Neural cell (in vitro differentiated cells): ENCODE data around the gene USP13. TPM values are rescaled to one million over a fixed set of nuclear protein-coding genes. Genes with fewer than 3 reads are reported as not detected.

ENCODE experiments used
- H2AFZ ChIP-seq: fragments of 200-600, 300-800 bp; sonication (generic), shearing (Covaris generic); 2 replicates; pipeline ENCODE4 v1.6.0; 2014; ENCODE audit warnings: low read depth, mild to moderate bottlenecking, antibody characterized with exemption, low read length, moderate library complexity
- H3F3A ChIP-seq: fragments of 200-600 bp; shearing (Covaris generic); 2 replicates; pipeline ENCODE4 v1.6.1; 2016; ENCODE audit warnings: mild to moderate bottlenecking, moderate library complexity, mixed read lengths, antibody characterized with exemption, low read length; ENCODE audit not compliant: insufficient read depth, poor library complexity, severe bottlenecking
- H3K27ac ChIP-seq: fragments of 200-600, 300-800 bp; sonication (generic), shearing (Covaris generic); 2 replicates; pipeline ENCODE4 v1.5.1; 2014; ENCODE audit warnings: mild to moderate bottlenecking, low read length, moderate library complexity
- H3K27me3 ChIP-seq: fragments of 300-800, 200-600 bp; sonication (generic), shearing (Covaris generic); 2 replicates; pipeline ENCODE4 v1.6.0; 2014; ENCODE audit warnings: mild to moderate bottlenecking, low read depth, low read length, moderate library complexity; ENCODE audit not compliant: insufficient read depth
- H3K36me3 ChIP-seq: fragments of 300-800, 200-600 bp; sonication (generic), shearing (Covaris generic); 2 replicates; pipeline ENCODE4 v1.5.1; 2014; ENCODE audit warnings: mild to moderate bottlenecking, antibody characterized with exemption, low read length, moderate library complexity; ENCODE audit not compliant: insufficient read depth
- H3K4me2 ChIP-seq: fragments of 300-800, 200-600 bp; sonication (generic), shearing (Covaris generic); 2 replicates; pipeline ENCODE4 v1.6.0; 2014; ENCODE audit warnings: mild to moderate bottlenecking, low read length
- H3K4me3 ChIP-seq: fragments of 300-800, 200-600 bp; sonication (generic), shearing (Covaris generic); 2 replicates; pipeline ENCODE4 v1.5.1; 2014; ENCODE audit warnings: mild to moderate bottlenecking, low read length, moderate library complexity
- H3K79me2 ChIP-seq: fragments of 200-600 bp; shearing (Covaris generic); replicated peaks from 2 replicates; pipeline ENCODE4 v1.6.0; 2014; ENCODE audit warnings: mild to moderate bottlenecking, low read length, moderate library complexity; ENCODE audit not compliant: insufficient read depth
- H3K9ac ChIP-seq: fragments of 300-800, 200-600 bp; sonication (generic), shearing (Covaris generic); 2 replicates; pipeline ENCODE4 v1.6.1; 2016; ENCODE audit warnings: mild to moderate bottlenecking, low read length, mixed read lengths
- H3K9me2 ChIP-seq: fragments of 200-600 bp; shearing (Covaris generic); 2 replicates; pipeline ENCODE4 v1.6.1; 2016; ENCODE audit warnings: mild to moderate bottlenecking, low read length, mixed read lengths; ENCODE audit not compliant: insufficient read depth
- H3K9me3 ChIP-seq: fragments of 200-600, 300-800 bp; sonication (generic), shearing (Covaris generic); 2 replicates; pipeline ENCODE4 v1.6.1; 2016; ENCODE audit warnings: mild to moderate bottlenecking, mixed run types, low read length, moderate library complexity, mixed read lengths
- H4K20me1 ChIP-seq: fragments of 200-600 bp; shearing (Covaris generic); 2 replicates; pipeline ENCODE4 v1.6.1; 2016; ENCODE audit warnings: mild to moderate bottlenecking, mixed run types; ENCODE audit not compliant: insufficient read depth
- CTCF ChIP-seq: fragments of 450-650 bp; IDR thresholded peaks from 2 replicates; pipeline ENCODE4 v1.5.1; 2014; ENCODE audit warnings: antibody characterized with exemption, mild to moderate bottlenecking, moderate library complexity; ENCODE audit not compliant: poor library complexity, severe bottlenecking
- EP300 ChIP-seq: fragments of 450-650 bp; conservative IDR thresholded peaks from 2 replicates; pipeline ENCODE4 v1.6.1; 2014; ENCODE audit warnings: antibody characterized with exemption, mild to moderate bottlenecking, moderate library complexity; ENCODE audit not compliant: poor library complexity, severe bottlenecking
- EZH2 ChIP-seq: fragments of 200-600, 300-800 bp; shearing (Covaris generic), sonication (generic); IDR thresholded peaks from 2 replicates; pipeline ENCODE4 v1.6.1; 2014; ENCODE audit warnings: antibody characterized with exemption, low read length, borderline replicate concordance, mild to moderate bottlenecking; ENCODE audit not compliant: insufficient read depth, poor library complexity, severe bottlenecking
- MXI1 ChIP-seq: fragments of 450-650 bp; conservative IDR thresholded peaks from 2 replicates; pipeline ENCODE4 v1.6.1; 2014; ENCODE audit warnings: antibody characterized with exemption, mild to moderate bottlenecking; ENCODE audit not compliant: poor library complexity, severe bottlenecking
- POLR2AphosphoS5 ChIP-seq: IDR thresholded peaks from 2 replicates; pipeline ENCODE4 v1.6.1; 2012
- RAD21 ChIP-seq: fragments of 450-650 bp; conservative IDR thresholded peaks from 2 replicates; pipeline ENCODE4 v1.6.1; 2014; ENCODE audit warnings: antibody characterized with exemption, mild to moderate bottlenecking, moderate library complexity
- REST ChIP-seq: IDR thresholded peaks from 2 replicates; pipeline ENCODE4 v1.6.1; 2012; ENCODE audit warnings: borderline replicate concordance
- SMC3 ChIP-seq: fragments of 450-650 bp; conservative IDR thresholded peaks from 2 replicates; pipeline ENCODE4 v1.6.1; 2014; ENCODE audit warnings: antibody characterized with exemption, mild to moderate bottlenecking, moderate library complexity; ENCODE audit not compliant: poor library complexity
- TAF1 ChIP-seq: IDR thresholded peaks from 2 replicates; pipeline ENCODE4 v1.6.1; 2012; ENCODE audit warnings: low read depth
- polyA plus RNA-seq: library from polyadenylated mRNA; depleted of rRNA; stranded (reverse); fragments of >200 nt; gene quantifications from 2 replicates; pipeline ENCODE4 v1.2.3, GENCODE V29; 2014

USP13 gene
- polyA plus RNA-seq, 1 donor from 2014 or later: 3.8 TPM

DNA sequence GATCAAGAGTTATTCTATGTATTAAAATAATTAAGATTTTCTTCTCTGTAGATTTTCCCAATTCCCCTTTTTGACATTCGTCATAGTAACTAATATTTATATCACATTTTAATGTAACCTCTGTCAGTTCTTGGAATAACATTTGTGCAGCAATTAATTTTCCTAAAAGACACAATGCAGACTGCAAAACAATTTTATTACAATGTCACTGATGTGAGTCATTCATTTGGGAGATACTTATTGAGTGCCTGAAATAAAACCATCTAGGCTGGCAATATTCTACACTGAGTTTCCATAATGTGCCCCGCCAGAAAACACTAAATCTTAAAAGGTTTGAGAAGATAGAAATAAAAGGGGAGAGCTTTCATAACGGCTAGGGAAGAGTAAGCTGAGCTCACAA lies 6.7 kb upstream of the USP13 start:
- Histone ChIP-seq H2AFZ (no peak overlapping the region), H3K9me3 (no peaks in the 10 kb centered on the region), H3K27me3 (no peaks in the 10 kb centered on the region), H4K20me1 (no peaks in the 10 kb centered on the region), H3K27ac (no peak overlapping the region), H3K36me3 (no peaks in the 10 kb centered on the region), H3K4me2 (no peak overlapping the region), H3K9ac (no peak overlapping the region), H3K9me2 (no peaks in the 10 kb centered on the region), H3K4me3 (no peak overlapping the region), H3F3A (no peaks in the 10 kb centered on the region), H3K79me2 (no peaks in the 10 kb centered on the region)
- TF ChIP-seq EZH2: no peak
- TF ChIP-seq TAF1: no peak
- TF ChIP-seq RAD21: no peak

DNA sequence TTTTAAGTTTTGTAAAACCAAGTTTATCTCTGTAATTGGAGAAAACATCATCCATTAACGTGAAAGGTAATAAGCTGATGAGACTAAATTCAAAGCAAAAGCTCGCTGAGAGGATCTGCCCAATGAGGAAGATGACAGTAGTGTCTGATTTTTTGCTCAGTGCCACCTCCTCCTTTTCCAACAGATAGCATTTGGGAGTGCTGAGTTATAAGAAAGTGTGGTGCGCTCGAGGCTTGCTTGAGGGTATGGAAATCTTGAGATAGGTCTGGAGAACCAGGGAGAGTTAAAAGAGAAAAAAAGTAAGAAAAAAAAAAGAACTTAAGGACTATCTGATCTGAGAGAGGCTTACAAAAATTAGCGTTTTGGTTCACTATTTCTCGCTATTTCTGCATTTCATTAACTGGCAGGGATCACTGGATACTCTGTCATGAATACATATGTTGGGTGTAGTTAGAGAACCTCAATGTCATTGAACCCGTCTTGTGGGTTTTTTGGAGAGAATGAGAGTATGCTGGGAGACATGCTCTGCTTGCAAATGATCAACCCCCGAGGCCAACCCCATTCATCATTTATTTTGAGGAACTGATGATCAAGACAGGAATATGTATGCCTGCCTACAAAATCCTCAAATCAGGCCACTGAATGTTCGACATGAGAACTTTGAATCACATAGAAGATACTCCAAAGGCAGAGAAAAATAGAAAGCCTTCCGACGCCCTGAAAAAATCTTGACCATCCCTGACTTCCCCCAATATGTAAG lies 973 bp upstream of the USP13 start:
- Histone ChIP-seq H4K20me1 (no peaks in the 10 kb centered on the region), H3K79me2 (peaks cover 12% of the 10 kb centered on the region), H3F3A (no peaks in the 10 kb centered on the region), H3K9me2 (no peaks in the 10 kb centered on the region), H3K36me3 (no peaks in the 10 kb centered on the region), H3K4me3 (peak overlapping the region; percentile 95), H2AFZ (peak overlapping the region; percentile 19), H3K9ac (peak overlapping the region; percentile 80), H3K27me3 (no peaks in the 10 kb centered on the region), H3K27ac (peak overlapping the region; percentile 65), H3K4me2 (peak overlapping the region; percentile 54), H3K9me3 (no peaks in the 10 kb centered on the region)
- TF ChIP-seq RAD21: no peak
- no peak for TF ChIP-seq SMC3
- TF ChIP-seq EP300: no peak
- TF ChIP-seq TAF1: no peak
- TF ChIP-seq CTCF: no peak
- TF ChIP-seq EZH2: no peak
- no peak for TF ChIP-seq REST
- TF ChIP-seq POLR2AphosphoS5: no peak
- no peak for TF ChIP-seq MXI1
